ENCODE measurements around the gene RAB40C.

The RAB40C gene

GRCh38 chr16:636206-637080, 46.6 kb downstream of the RAB40C start, which contains the start of gene METTL26:
Gene METTL26, minus strand, starts transcription at chr16:636305. Its CDS starts 15 bp downstream, at chr16:636290.
- WGBS, 2 experiments (ENCODE audit: insufficient coverage in 2 of 2), result 0 to 1% methylated on average over 80 to 82 of the region's 91 CpGs
- Histone ChIP-seq H3K27ac (ENCODE audit: low read depth, low read length, severe bottlenecking) (peak within 1 kb of the TSS; percentile 91), H3K4me3 (ENCODE audit: extremely low read depth, insufficient read depth, low read length, poor library complexity, severe bottlenecking) (peak within 1 kb of the TSS; percentile 75), H3K36me3 (ENCODE audit: control insufficient read depth, insufficient read depth, low read length) (peaks cover 22% of the 10 kb centered on the region), H3K9me3 (ENCODE audit: control insufficient read depth, low read length) (no peaks in the 10 kb centered on the region), H3K4me1 (ENCODE audit: control insufficient read depth, insufficient read depth, low read length, poor library complexity, severe bottlenecking) (peaks cover 12% of the 10 kb centered on the region)

GRCh38 chr16:637081-638018, 47.5 kb downstream of the RAB40C start:
- Histone ChIP-seq H3K27ac (ENCODE audit: low read depth, low read length, severe bottlenecking) (peak overlapping the region; percentile 91), H3K36me3 (ENCODE audit: control insufficient read depth, insufficient read depth, low read length) (peaks cover 19% of the 10 kb centered on the region), H3K4me3 (ENCODE audit: extremely low read depth, insufficient read depth, low read length, poor library complexity, severe bottlenecking) (peak overlapping the region; percentile 75), H3K4me1 (ENCODE audit: control insufficient read depth, insufficient read depth, low read length, poor library complexity, severe bottlenecking) (peaks cover 12% of the 10 kb centered on the region), H3K9me3 (ENCODE audit: control insufficient read depth, low read length) (no peaks in the 10 kb centered on the region)
- 42 to 45% methylated on average over 34 to 37 of the region's 53 CpGs for WGBS, 2 experiments (ENCODE audit: insufficient coverage in 2 of 2)

GRCh38 chr16:638034-638543, 48.2 kb downstream of the RAB40C start:
- H3K27ac ChIP-seq (ENCODE audit: low read depth, low read length, severe bottlenecking), result no peak overlapping the region
- no peaks in the 10 kb centered on the region for H3K9me3 ChIP-seq (ENCODE audit: control insufficient read depth, low read length)
- 91 to 93% methylated on average over 7 to 15 of the region's 15 CpGs for WGBS, 2 experiments (ENCODE audit: insufficient coverage in 2 of 2)
- H3K4me1 ChIP-seq (ENCODE audit: control insufficient read depth, insufficient read depth, low read length, poor library complexity, severe bottlenecking), result peaks cover 18% of the 10 kb centered on the region
- H3K36me3 ChIP-seq (ENCODE audit: control insufficient read depth, insufficient read depth, low read length), result peaks cover 14% of the 10 kb centered on the region
- H3K4me3 ChIP-seq (ENCODE audit: extremely low read depth, insufficient read depth, low read length, poor library complexity, severe bottlenecking), result no peak overlapping the region

GRCh38 chr16:638836-639235, 49.0 kb downstream of the RAB40C start:
- H3K36me3 ChIP-seq (ENCODE audit: control insufficient read depth, insufficient read depth, low read length), result peaks cover 7% of the 10 kb centered on the region
- 91 to 100% methylated on average over 5 to 6 of the region's 9 CpGs for WGBS, 2 experiments (ENCODE audit: insufficient coverage in 2 of 2)
- H3K4me1 ChIP-seq (ENCODE audit: control insufficient read depth, insufficient read depth, low read length, poor library complexity, severe bottlenecking), result peaks cover 18% of the 10 kb centered on the region
- no peaks in the 10 kb centered on the region for H3K9me3 ChIP-seq (ENCODE audit: control insufficient read depth, low read length)
- no peak overlapping the region for H3K4me3 ChIP-seq (ENCODE audit: extremely low read depth, insufficient read depth, low read length, poor library complexity, severe bottlenecking)
- no peak overlapping the region for H3K27ac ChIP-seq (ENCODE audit: low read depth, low read length, severe bottlenecking)

GRCh38 chr16:640614-641013, 50.7 kb downstream of the RAB40C start:
- Histone ChIP-seq H3K4me3 (ENCODE audit: extremely low read depth, insufficient read depth, low read length, poor library complexity, severe bottlenecking) (no peak overlapping the region), H3K9me3 (ENCODE audit: control insufficient read depth, low read length) (no peaks in the 10 kb centered on the region), H3K36me3 (ENCODE audit: control insufficient read depth, insufficient read depth, low read length) (no peaks in the 10 kb centered on the region), H3K27ac (ENCODE audit: low read depth, low read length, severe bottlenecking) (no peak overlapping the region), H3K4me1 (ENCODE audit: control insufficient read depth, insufficient read depth, low read length, poor library complexity, severe bottlenecking) (peaks cover 11% of the 10 kb centered on the region)
- WGBS, 2 experiments (ENCODE audit: insufficient coverage in 2 of 2), result 62 to 100% methylated on average over 2 of the region's 5 CpGs

- H3K36me3 ChIP-seq (ENCODE audit: control insufficient read depth, insufficient read depth, low read length), result no peaks in the 10 kb centered on the region
- peak within 1 kb of the TSS; percentile 56 for H3K4me3 ChIP-seq (ENCODE audit: extremely low read depth, insufficient read depth, low read length, poor library complexity, severe bottlenecking)
- WGBS, 2 experiments (ENCODE audit: insufficient coverage in 2 of 2), result 1 to 3% methylated on average over 56 to 77 of the region's 81 CpGs
- no peak within 1 kb of the TSS for H3K27ac ChIP-seq (ENCODE audit: low read depth, low read length, severe bottlenecking)
- H3K9me3 ChIP-seq (ENCODE audit: control insufficient read depth, low read length), result no peaks in the 10 kb centered on the region
- peaks cover 11% of the 10 kb centered on the region for H3K4me1 ChIP-seq (ENCODE audit: control insufficient read depth, insufficient read depth, low read length, poor library complexity, severe bottlenecking)
Measured at GRCh38 chr16:641326-642188, 51.7 kb downstream of the RAB40C start, which contains the start of gene MCRIP2. Gene MCRIP2, plus strand, starts transcription at chr16:641828. Its CDS starts 164 bp downstream, at chr16:641992.

- no peaks in the 10 kb centered on the region for H3K9me3 ChIP-seq (ENCODE audit: control insufficient read depth, low read length)
- 6 to 12% methylated on average over 59 to 64 of the region's 72 CpGs for WGBS, 2 experiments (ENCODE audit: insufficient coverage in 2 of 2)
- H3K36me3 ChIP-seq (ENCODE audit: control insufficient read depth, insufficient read depth, low read length), result no peaks in the 10 kb centered on the region
- no peak overlapping the region for H3K27ac ChIP-seq (ENCODE audit: low read depth, low read length, severe bottlenecking)
- peaks cover 11% of the 10 kb centered on the region for H3K4me1 ChIP-seq (ENCODE audit: control insufficient read depth, insufficient read depth, low read length, poor library complexity, severe bottlenecking)
- H3K4me3 ChIP-seq (ENCODE audit: extremely low read depth, insufficient read depth, low read length, poor library complexity, severe bottlenecking), result peak overlapping the region; percentile 56
Measured at GRCh38 chr16:642189-643049, 52.6 kb downstream of the RAB40C start.

GRCh38 chr16:643050-643368, 53.1 kb downstream of the RAB40C start:
- no peak overlapping the region for H3K27ac ChIP-seq (ENCODE audit: low read depth, low read length, severe bottlenecking)

GRCh38 chr16:644556-644955, 54.7 kb downstream of the RAB40C start:
- Histone ChIP-seq H3K9me3 (ENCODE audit: control insufficient read depth, low read length) (no peaks in the 10 kb centered on the region), H3K27ac (ENCODE audit: low read depth, low read length, severe bottlenecking) (no peak overlapping the region), H3K4me3 (ENCODE audit: extremely low read depth, insufficient read depth, low read length, poor library complexity, severe bottlenecking) (no peak overlapping the region), H3K36me3 (ENCODE audit: control insufficient read depth, insufficient read depth, low read length) (no peaks in the 10 kb centered on the region), H3K4me1 (ENCODE audit: control insufficient read depth, insufficient read depth, low read length, poor library complexity, severe bottlenecking) (peaks cover 12% of the 10 kb centered on the region)
- 99 to 100% methylated on average over 3 to 12 of the region's 12 CpGs for WGBS, 2 experiments (ENCODE audit: insufficient coverage in 2 of 2)

More at GRCh38 chr16:643050-643368, 53.1 kb downstream of the RAB40C start:
- no peaks in the 10 kb centered on the region for H3K9me3 ChIP-seq (ENCODE audit: control insufficient read depth, low read length)
- WGBS, 2 experiments (ENCODE audit: insufficient coverage in 2 of 2), result 92 to 94% methylated on average over 10 to 11 of the region's 13 CpGs
- H3K4me3 ChIP-seq (ENCODE audit: extremely low read depth, insufficient read depth, low read length, poor library complexity, severe bottlenecking), result peak overlapping the region; percentile 56
- H3K4me1 ChIP-seq (ENCODE audit: control insufficient read depth, insufficient read depth, low read length, poor library complexity, severe bottlenecking), result peaks cover 10% of the 10 kb centered on the region
- no peaks in the 10 kb centered on the region for H3K36me3 ChIP-seq (ENCODE audit: control insufficient read depth, insufficient read depth, low read length)

All from mesodermal cell (in vitro differentiated cells).